ENCODE results near the gene GLIS2. TPM values are rescaled to one million over a fixed set of nuclear protein-coding genes. Genes with fewer than 3 reads are reported as not detected.

Gene GLIS2
- total RNA-seq, 1 donor from 2014 or later: 16.6 TPM

- intact Hi-C loops (cut with micrococcal nuclease): no loop called here
- peak; percentile 82 for ATAC-seq
- peak; percentile 70 for DNase-seq
Measured at GRCh38 chr16:4293822-4294457, 21.9 kb upstream of the GLIS2 start.

DNA sequence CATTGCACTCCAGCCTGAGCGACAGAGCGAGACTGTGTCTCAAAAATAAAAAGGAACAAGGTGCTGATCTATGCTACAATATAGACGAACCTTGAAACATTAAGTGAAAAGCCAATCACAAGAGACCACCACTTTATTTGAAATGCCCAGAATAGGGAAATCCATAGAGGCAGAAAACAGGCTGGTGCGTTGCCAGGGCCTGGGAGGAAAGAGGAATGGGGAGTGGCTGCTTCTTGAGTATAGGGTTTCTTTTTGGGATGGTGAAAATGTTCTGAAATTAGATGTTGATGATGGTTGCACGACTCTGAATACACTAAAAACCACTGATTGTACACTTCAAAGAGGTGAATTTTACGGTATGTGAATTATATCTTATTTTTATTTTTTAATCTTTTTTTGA is 20.3 kb upstream of the GLIS2 start:
- no peak for ATAC-seq
- DNase-seq: no peak
- intact Hi-C loops (cut with micrococcal nuclease): no loop called here

GRCh38 chr16:4297480-4297879 is 18.4 kb upstream of the GLIS2 start:
- DNase-seq: no peak
- intact Hi-C loops (cut with micrococcal nuclease): no loop called here
- no peak for ATAC-seq

GRCh38 chr16:4298761-4299522 is 16.9 kb upstream of the GLIS2 start:
- intact Hi-C loops (cut with micrococcal nuclease): no loop called here
- DNase-seq (peak; percentile 80), ATAC-seq (peak; percentile 94)

- DNase-seq (no peak), ATAC-seq (no peak)
- intact Hi-C loops (cut with micrococcal nuclease): no loop called here
Measured at GRCh38 chr16:4301177-4301576, 14.7 kb upstream of the GLIS2 start.

GRCh38 chr16:4301968-4302367 is 13.9 kb upstream of the GLIS2 start:
- intact Hi-C loops (cut with micrococcal nuclease): no loop called here
- DNase-seq: no peak
- ATAC-seq: no peak

- no peak for ATAC-seq
- no peak for DNase-seq
- intact Hi-C loops (cut with micrococcal nuclease): no loop called here
Measured at GRCh38 chr16:4303973-4304372, 11.9 kb upstream of the GLIS2 start.

- intact Hi-C loops (cut with micrococcal nuclease): no loop called here
- ATAC-seq: no peak
- DNase-seq: no peak
Measured at GRCh38 chr16:4306470-4307214, 9.2 kb upstream of the GLIS2 start.

DNA sequence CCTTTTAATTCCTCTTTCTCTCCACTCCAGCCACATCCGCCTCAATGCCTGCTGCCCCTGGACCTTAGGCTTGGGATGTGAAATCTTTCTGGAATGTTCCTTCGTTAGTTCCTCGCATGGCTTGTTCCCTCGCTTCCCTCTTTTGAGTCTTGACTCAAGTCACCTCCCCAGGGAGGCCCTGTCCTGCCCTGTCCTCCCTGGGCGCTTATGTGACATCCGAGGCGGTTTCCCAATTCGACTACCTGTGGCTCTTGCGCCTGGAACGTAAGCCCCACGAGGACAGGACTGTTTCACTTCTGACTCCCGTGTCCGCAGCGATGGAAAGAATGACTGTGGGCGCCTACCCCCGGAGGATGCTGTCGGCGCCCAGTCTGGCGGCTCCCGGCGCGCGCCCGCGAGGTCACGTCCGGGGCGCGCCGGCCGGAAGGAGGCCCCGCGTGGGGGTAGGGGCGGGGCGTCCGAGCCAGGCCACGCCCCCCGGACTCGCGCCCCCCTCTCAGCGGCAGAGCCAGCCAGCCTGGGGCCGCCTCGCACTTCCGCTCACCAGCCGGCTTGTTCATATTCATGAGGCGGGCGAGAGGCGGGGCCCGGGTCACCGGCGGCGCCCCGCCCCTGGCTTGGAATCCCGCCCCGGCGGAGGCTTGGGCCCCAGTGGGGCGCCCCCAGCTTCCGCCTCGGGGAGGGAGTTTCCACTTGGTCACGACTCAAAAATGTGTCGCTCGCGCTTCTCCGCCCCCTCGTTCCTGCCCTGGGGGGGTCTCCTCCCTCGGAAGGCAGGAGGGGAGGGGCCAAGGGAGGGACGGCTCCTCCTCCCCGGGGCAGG is 8.4 kb upstream of the GLIS2 start:
- intact Hi-C loops (cut with micrococcal nuclease): no loop called here
- DNase-seq: peak; percentile 98
- peak; percentile 95 for ATAC-seq

GRCh38 chr16:4309102-4309832 is 6.6 kb upstream of the GLIS2 start:
- no peak for ATAC-seq
- no peak for DNase-seq

DNA sequence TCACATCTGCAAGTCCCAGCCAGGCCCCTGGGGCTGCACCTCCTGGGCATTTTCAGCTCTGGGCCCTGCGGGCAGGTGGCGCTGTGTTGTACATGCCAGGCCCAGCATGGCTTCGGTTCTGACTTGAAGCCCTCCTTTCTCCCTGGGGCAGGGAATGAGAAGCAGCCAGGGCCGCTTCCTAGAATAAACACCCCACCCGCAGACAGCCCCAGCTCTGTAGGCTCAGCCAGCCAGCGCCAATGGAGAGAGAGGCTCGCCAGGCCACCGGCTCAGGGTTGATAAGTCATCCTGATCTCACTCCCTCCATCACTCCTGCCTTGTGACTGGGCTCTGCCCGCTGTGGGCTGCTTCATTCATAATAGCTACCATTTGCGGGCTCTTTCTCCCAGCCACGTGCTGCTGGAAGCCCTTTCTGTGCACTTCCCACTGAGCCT is 6.0 kb upstream of the GLIS2 start:
- intact Hi-C loops (cut with micrococcal nuclease): no loop called here
- DNase-seq (peak; percentile 80), ATAC-seq (peak; percentile 38)

More at GRCh38 chr16:4309102-4309832, 6.6 kb upstream of the GLIS2 start:
- intact Hi-C loops (cut with micrococcal nuclease): no loop called here

- no peak for ATAC-seq
Measured at GRCh38 chr16:4313563-4314531, 2.0 kb upstream of the GLIS2 start.

GRCh38 chr16:4314532-4315185 is 1.2 kb upstream of the GLIS2 start:
- intact Hi-C loops (cut with micrococcal nuclease): no loop called here
- ATAC-seq (peak; percentile 1), DNase-seq (peak; percentile 62)

More at GRCh38 chr16:4313563-4314531, 2.0 kb upstream of the GLIS2 start:
- intact Hi-C loops (cut with micrococcal nuclease): no loop called here
- peak; percentile 67 for DNase-seq

DNA sequence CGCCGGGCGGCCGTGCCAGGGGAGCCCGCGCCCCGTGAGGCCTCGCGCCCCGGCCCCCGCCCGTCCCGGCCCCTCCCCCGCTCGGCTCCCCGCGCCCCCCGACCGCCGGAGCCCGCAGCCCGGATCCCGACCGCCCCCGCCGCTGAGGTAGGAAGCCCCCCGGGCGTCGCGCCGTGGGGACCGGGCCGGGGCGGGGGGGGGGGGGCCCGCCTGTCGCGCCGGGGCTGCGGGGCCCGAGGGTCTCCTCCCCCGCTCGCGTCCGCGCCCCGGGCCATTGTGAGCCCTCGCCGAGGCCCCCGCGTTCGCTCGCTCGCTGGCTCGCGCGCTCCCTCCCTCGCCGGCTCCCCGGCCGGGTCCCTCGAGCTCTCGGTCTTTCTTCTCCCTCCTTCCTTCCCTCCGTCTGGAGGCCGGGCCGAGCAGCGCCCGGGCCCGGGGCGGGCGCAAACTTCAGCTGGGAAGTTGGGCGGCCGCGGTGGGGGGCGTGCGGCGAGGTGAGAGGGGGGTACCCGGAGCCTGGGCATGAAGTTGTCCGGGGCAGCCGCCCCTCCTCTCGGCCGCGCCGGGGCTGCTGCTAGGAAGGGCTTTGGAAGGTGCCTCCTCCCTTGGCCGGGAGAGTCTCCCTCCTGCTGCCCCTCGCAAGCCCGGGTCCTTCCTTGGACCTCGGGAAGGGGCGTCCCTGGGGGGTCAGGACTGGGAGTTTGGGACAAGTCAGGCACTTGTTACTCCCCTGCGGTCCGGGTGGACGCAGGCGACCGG is 419 bp downstream of the GLIS2 start:
- DNase-seq: no peak
- intact Hi-C loops (cut with micrococcal nuclease): no loop called here
- ATAC-seq: peak; percentile 0

DNA sequence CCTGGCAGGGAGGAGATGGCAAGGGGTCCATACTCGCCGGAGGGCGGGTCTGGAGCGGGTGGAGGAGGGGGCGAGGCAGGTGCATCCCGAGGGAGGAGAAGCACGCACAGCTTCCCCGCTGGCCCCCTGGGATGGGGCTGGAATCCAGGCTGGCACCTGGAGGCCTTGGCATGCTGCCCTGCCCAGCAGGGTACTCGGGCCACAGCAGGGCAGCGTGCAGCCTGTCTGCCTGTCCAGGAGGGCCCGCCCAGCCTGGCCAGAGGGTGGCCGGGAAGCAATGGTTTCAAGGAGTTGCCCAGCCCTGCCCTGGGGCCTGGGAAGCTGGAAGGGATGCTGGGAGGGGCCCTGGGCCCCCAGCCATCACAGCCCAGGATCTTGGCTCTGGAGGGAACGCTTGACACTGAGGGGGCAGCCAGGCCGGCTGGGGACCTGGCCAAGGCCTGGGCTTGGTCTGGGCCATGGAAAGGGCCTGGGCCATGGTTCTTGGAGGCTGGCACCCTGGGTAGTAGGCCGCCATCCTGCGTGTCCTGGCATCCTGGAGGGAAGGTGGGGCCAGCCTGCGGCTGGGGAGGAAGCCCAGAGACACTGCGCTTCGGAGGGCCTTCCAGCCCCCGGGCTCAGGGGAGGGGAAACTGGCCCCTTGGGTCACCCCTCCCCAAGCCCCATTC is 1.1 kb downstream of the GLIS2 start:
- peak; percentile 79 for DNase-seq
- ATAC-seq: peak; percentile 45
- intact Hi-C loops (cut with micrococcal nuclease): no loop called here

Measured in left ventricle myocardium superior (tissue), 1 donor.